ENCODE data around the gene PRORP. TPM values are rescaled to one million over a fixed set of nuclear protein-coding genes. Genes with fewer than 3 reads are reported as not detected.
A peak's percentile ranks its signal among the peaks of the same experiment; 100 is the strongest.

Gene PRORP
- total and polyA plus RNA-seq, 9 of the 15 experiments (the other 6 are each of a cell fraction or from before 2014, with no cell fraction given) = 21.9 to 48.7 (median 36.5) TPM

DNA sequence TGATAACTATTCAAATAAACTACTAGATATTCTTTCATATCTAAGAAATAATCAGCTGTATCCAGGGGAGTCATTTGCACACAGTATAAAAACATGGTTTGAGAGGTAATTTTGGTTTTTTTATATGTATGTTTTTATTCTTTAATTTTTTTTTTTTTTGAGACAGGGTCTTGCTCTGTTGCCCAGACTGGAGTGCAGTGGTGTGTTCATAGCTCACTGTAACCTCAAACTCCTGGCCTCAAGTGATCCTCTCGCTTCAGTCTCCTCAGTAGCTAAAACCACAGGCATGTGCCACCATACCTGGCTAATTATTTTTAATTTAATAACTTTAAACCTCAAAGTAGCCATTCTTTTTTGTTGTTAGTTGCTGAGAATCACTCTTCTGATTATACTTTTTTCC, 1.8 kb downstream of the PRORP start:
- Histone ChIP-seq H3K27me3 (ENCODE audit: control insufficient read depth in 2 of 2, insufficient read depth in 2 of 2, low read length in 2 of 2) (no peaks in the 10 kb centered on the region), H4K20me1 (replicated peaks; ENCODE audit: control insufficient read depth, insufficient read depth, low read length) (no peaks in the 10 kb centered on the region), H3K9me3 (replicated peaks; ENCODE audit: control insufficient read depth, insufficient read depth, low read depth, low read length) (no peaks in the 10 kb centered on the region), H3K36me3 (ENCODE audit: control insufficient read depth, insufficient read depth, low read length) (peaks cover 17% of the 10 kb centered on the region; the same call in 2 of the 3 replicates), H3K4me3 (peak overlapping the region; percentile 62), H3K4me1 (replicated peaks in 1 of 2; ENCODE audit: control insufficient read depth in 2 of 2, insufficient read depth in 2 of 2, low read length in 2 of 2) (peaks cover 4 to 9% of the 10 kb centered on the region in 2 experiments; a peak in 4 of 5 replicates), H3K27ac (ENCODE audit: extremely low read depth, low read depth, low read length) (no peak overlapping the region; the same call in 2 of the 3 replicates), H3K4me2 (ENCODE audit: insufficient read depth, low read length) (peak overlapping the region; percentile 94; the same call in 1 of the 2 replicates), H3K9ac (ENCODE audit: insufficient read depth in 1 of 2, low read depth in 2 of 2, low read length in 2 of 2) (peak overlapping the region in 1 of 2 experiments; percentile 36; a peak in 1 of 4 replicates), H3K9me1 (ENCODE audit: control insufficient read depth, insufficient read depth, low read length) (no peaks in the 10 kb centered on the region), H3K79me2 (ENCODE audit: control insufficient read depth, insufficient read depth, low read length) (peaks cover 53% of the 10 kb centered on the region), H2AFZ (ENCODE audit: low read depth, low read length) (no peak overlapping the region)
- DNase-seq (ENCODE audit: extremely low read depth in 1 of 4, low spot score in 3 of 4) (peak in 1 of 4 experiments; percentile 16), FAIRE-seq (no peak), ATAC-seq (no peak)
- in situ Hi-C loops (cut with MboI) = no loop called here
- TF ChIP-seq CEBPG (CRISPR knock-in tag; IDR thresholded peaks at IDR 0.05) = no peak
- no peak for TF ChIP-seq CEBPG (tag; conservative IDR thresholded peaks at IDR 0.05 in 1 of 2, IDR thresholded peaks at IDR 0.05 in 1 of 2)
- peak; percentile 71 for TF ChIP-seq ZNF121 (CRISPR knock-in tag; conservative IDR thresholded peaks at IDR 0.05)
- TF ChIP-seq RBM25 (IDR thresholded peaks at IDR 0.05; ENCODE audit: low read depth, low read length, severe bottlenecking) = peak; percentile 50
- WGBS (ENCODE audit: insufficient coverage, low coverage, missing lambda C conversion rate) = 17% methylated on average over 1 of the region's 1 CpG
- intact Hi-C loops (cut with micrococcal nuclease) = loop anchor here (5.0 to 10.0 kb wide), 2 partner anchors 142 to 249 kb away; partner anchors contain the start of genes BAZ1A and SRP54
- POLR2A ChIA-PET = interaction anchor here (0.7 to 1.9 kb wide), 2 partner anchors 10 to 165 kb away, joined by 5 to 10 read pairs; no protein-coding TSS in a partner anchor
- no TSS peak for BruUV-seq (replicated peaks)
- CTCF ChIA-PET (ENCODE audit: low intra/inter-chr PET ratio) = no interaction called here
